Activated CD4-positive, alpha-beta T cell treated with anti-CD3 and anti-CD28 coated beads, Interleukin-2, amount 10 ng/mL, durations not matched to agents 7 days and 5 days (primary cell): ENCODE measurements around the gene NACC2. TPM values are rescaled to one million over a fixed set of nuclear protein-coding genes. Genes with fewer than 3 reads are reported as not detected.
"Not testable (repeated sequence)": the region's sequence is repeated elsewhere in the genome, so short reads cannot be mapped to it uniquely, and the experiment has no call there.

Experiments
- CTCF ChIA-PET: fragments of 350-600 bp; sonication (Branson Sonifier 250); formaldehyde crosslinking; loops from one replicate; lab custom pipeline; 2021; ENCODE audit warnings: antibody characterized with exemption; lab: Charles Lee
- POLR2A ChIA-PET: fragments of 350-600 bp; sonication (Branson Sonifier 250); formaldehyde crosslinking; loops from one replicate; lab custom pipeline; 2021; ENCODE audit warnings: antibody characterized with exemption; lab: Charles Lee
- DNase-seq: peaks from one replicate; pipeline ENCODE4 v3.0.0-alpha.2; 2020
- H3K27ac Mint-ChIP-seq: one replicate; pipeline ENCODE4 v1.8.0; 2021; ENCODE audit warnings: mild to moderate bottlenecking, moderate library complexity, mixed read lengths
- H3K27me3 Mint-ChIP-seq: one replicate; pipeline ENCODE4 v1.8.0; 2021; ENCODE audit warnings: mixed read lengths
- H3K36me3 Mint-ChIP-seq: one replicate; pipeline ENCODE4 v1.8.0; 2021; ENCODE audit warnings: low read depth, mixed read lengths
- H3K4me1 Mint-ChIP-seq: one replicate; pipeline ENCODE4 v1.8.0; 2021; ENCODE audit warnings: mixed read lengths
- H3K4me3 Mint-ChIP-seq: one replicate; pipeline ENCODE4 v1.8.0; 2021; ENCODE audit warnings: mild to moderate bottlenecking, moderate library complexity, mixed read lengths
- H3K9me3 Mint-ChIP-seq: one replicate; pipeline ENCODE4 v1.8.0; 2021; ENCODE audit warnings: mixed read lengths
- total RNA-seq, 2 experiments: library from RNA; stranded (reverse); gene quantifications; one replicate each; pipeline ENCODE4 v1.2.3, GENCODE V29; 2021

NACC2 gene
- total RNA-seq, 2 experiments from 2014 or later = 4.1 to 4.4 TPM

- H3K4me1 Mint-ChIP-seq = peaks cover 8% of the 10 kb centered on the region
- no peak overlapping the region for H3K27ac Mint-ChIP-seq
- H3K36me3 Mint-ChIP-seq = no peaks in the 10 kb centered on the region
- no peak overlapping the region for H3K4me3 Mint-ChIP-seq
- CTCF ChIA-PET = no interaction called here
- H3K27me3 Mint-ChIP-seq = no peaks in the 10 kb centered on the region
- no peaks in the 10 kb centered on the region for H3K9me3 Mint-ChIP-seq
- no peak for DNase-seq
- POLR2A ChIA-PET = no interaction called here
Measured at GRCh38 chr9:136078498-136079011, 16.5 kb downstream of the NACC2 start.

- ChIA-PET POLR2A (no interaction called here), CTCF (no interaction called here)
- H3K36me3 Mint-ChIP-seq = no peaks in the 10 kb centered on the region
- H3K4me1 Mint-ChIP-seq = peaks cover 8% of the 10 kb centered on the region
- no peaks in the 10 kb centered on the region for H3K9me3 Mint-ChIP-seq
- no peak for DNase-seq
- no peak overlapping the region for H3K4me3 Mint-ChIP-seq
- H3K27ac Mint-ChIP-seq = no peak overlapping the region
- H3K27me3 Mint-ChIP-seq = no peaks in the 10 kb centered on the region
Measured at GRCh38 chr9:136078024-136078423, 17.1 kb downstream of the NACC2 start.

- no peak for DNase-seq
- H3K27ac Mint-ChIP-seq = no peak overlapping the region
- no peaks in the 10 kb centered on the region for H3K9me3 Mint-ChIP-seq
- no peak overlapping the region for H3K4me3 Mint-ChIP-seq
- no peaks in the 10 kb centered on the region for H3K27me3 Mint-ChIP-seq
- POLR2A ChIA-PET = no interaction called here
- CTCF ChIA-PET = no interaction called here
- H3K4me1 Mint-ChIP-seq = peaks cover 8% of the 10 kb centered on the region
- H3K36me3 Mint-ChIP-seq = no peaks in the 10 kb centered on the region
Measured at GRCh38 chr9:136077491-136077890, 17.6 kb downstream of the NACC2 start.

GRCh38 chr9:136075881-136076678 is 19.0 kb downstream of the NACC2 start:
- H3K4me1 Mint-ChIP-seq = peaks cover 8% of the 10 kb centered on the region
- H3K27ac Mint-ChIP-seq = peak overlapping the region; percentile 19
- CTCF ChIA-PET = no interaction called here
- no peak for DNase-seq
- H3K4me3 Mint-ChIP-seq = no peak overlapping the region
- H3K36me3 Mint-ChIP-seq = no peaks in the 10 kb centered on the region
- H3K9me3 Mint-ChIP-seq = no peaks in the 10 kb centered on the region
- no peaks in the 10 kb centered on the region for H3K27me3 Mint-ChIP-seq
- POLR2A ChIA-PET = no interaction called here

GRCh38 chr9:136075134-136075841 is 19.8 kb downstream of the NACC2 start:
- POLR2A ChIA-PET = no interaction called here
- Mint-ChIP-seq H3K9me3 (no peaks in the 10 kb centered on the region), H3K4me3 (no peak overlapping the region), H3K4me1 (peaks cover 8% of the 10 kb centered on the region), H3K27me3 (no peaks in the 10 kb centered on the region), H3K27ac (no peak overlapping the region), H3K36me3 (no peaks in the 10 kb centered on the region)
- no peak for DNase-seq
- CTCF ChIA-PET = interaction anchor here (0.9 kb wide), 1 partner anchor 16 kb away, joined by 3 read pairs; no protein-coding TSS in a partner anchor

- no peaks in the 10 kb centered on the region for H3K9me3 Mint-ChIP-seq
- H3K27me3 Mint-ChIP-seq = no peaks in the 10 kb centered on the region
- H3K4me3 Mint-ChIP-seq = no peak overlapping the region
- no peaks in the 10 kb centered on the region for H3K36me3 Mint-ChIP-seq
- H3K27ac Mint-ChIP-seq = no peak overlapping the region
- ChIA-PET POLR2A (no interaction called here), CTCF (interaction anchor here (0.9 kb wide), 1 partner anchor 16 kb away, joined by 3 read pairs; no protein-coding TSS in a partner anchor)
- H3K4me1 Mint-ChIP-seq = peaks cover 8% of the 10 kb centered on the region
- no peak for DNase-seq
Measured at GRCh38 chr9:136074706-136075105, 20.4 kb downstream of the NACC2 start.

GRCh38 chr9:136062657-136063439 is 32.2 kb downstream of the NACC2 start:
- Mint-ChIP-seq H3K36me3 (peaks cover 3% of the 10 kb centered on the region), H3K27me3 (no peaks in the 10 kb centered on the region), H3K4me1 (no peaks in the 10 kb centered on the region), H3K9me3 (peaks cover under 1% of the 10 kb centered on the region), H3K27ac (no peak overlapping the region), H3K4me3 (no peak overlapping the region)
- no peak for DNase-seq
- ChIA-PET CTCF (no interaction called here), POLR2A (no interaction called here)

GRCh38 chr9:136061916-136062315 is 33.2 kb downstream of the NACC2 start:
- H3K4me3 Mint-ChIP-seq, H3K27ac Mint-ChIP-seq, POLR2A ChIA-PET, H3K4me1 Mint-ChIP-seq, CTCF ChIA-PET, H3K27me3 Mint-ChIP-seq, DNase-seq, H3K36me3 Mint-ChIP-seq, H3K9me3 Mint-ChIP-seq: not testable (repeated sequence)

- Mint-ChIP-seq H3K4me3 (no peak overlapping the region), H3K27ac (no peak overlapping the region), H3K36me3 (no peaks in the 10 kb centered on the region), H3K27me3 (no peaks in the 10 kb centered on the region), H3K9me3 (no peaks in the 10 kb centered on the region), H3K4me1 (no peaks in the 10 kb centered on the region)
- DNase-seq = no peak
- ChIA-PET CTCF (no interaction called here), POLR2A (no interaction called here)
Measured at GRCh38 chr9:136061405-136061804, 33.7 kb downstream of the NACC2 start.

- ChIA-PET CTCF (no interaction called here), POLR2A (no interaction called here)
- Mint-ChIP-seq H3K27me3 (no peaks in the 10 kb centered on the region), H3K4me1 (no peaks in the 10 kb centered on the region), H3K4me3 (no peak overlapping the region), H3K36me3 (no peaks in the 10 kb centered on the region), H3K27ac (no peak overlapping the region), H3K9me3 (no peaks in the 10 kb centered on the region)
- DNase-seq = no peak
Measured at GRCh38 chr9:136060671-136061371, 34.3 kb downstream of the NACC2 start.

GRCh38 chr9:136059851-136060670 is 35.0 kb downstream of the NACC2 start:
- POLR2A ChIA-PET = no interaction called here
- H3K36me3 Mint-ChIP-seq = no peaks in the 10 kb centered on the region
- no peak for DNase-seq
- peaks cover 1% of the 10 kb centered on the region for H3K4me1 Mint-ChIP-seq
- no peak overlapping the region for H3K4me3 Mint-ChIP-seq
- no peaks in the 10 kb centered on the region for H3K27me3 Mint-ChIP-seq
- no peaks in the 10 kb centered on the region for H3K9me3 Mint-ChIP-seq
- H3K27ac Mint-ChIP-seq = no peak overlapping the region
- CTCF ChIA-PET = no interaction called here
